Measurements from ENCODE around the gene IMPG1.

DNA sequence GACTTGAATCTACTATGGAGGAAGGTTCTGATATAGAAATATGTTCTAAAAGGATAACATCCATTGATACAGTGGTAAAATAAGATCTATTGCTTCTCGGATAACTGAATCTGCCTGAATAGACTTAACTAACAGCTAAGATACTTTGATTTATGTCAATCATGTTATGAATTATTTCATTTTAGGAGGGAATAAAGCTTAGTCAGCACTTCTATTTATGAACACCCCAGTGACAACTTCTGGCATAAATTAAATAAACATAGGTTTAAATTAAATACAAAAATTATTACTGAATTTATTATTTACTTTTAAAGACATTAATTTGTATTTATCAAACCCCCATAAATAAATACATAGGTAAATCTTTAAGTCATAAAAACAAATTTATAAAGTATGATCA, 69.3 kb downstream of the IMPG1 start:
- TF ChIP-seq, protein P1, sequence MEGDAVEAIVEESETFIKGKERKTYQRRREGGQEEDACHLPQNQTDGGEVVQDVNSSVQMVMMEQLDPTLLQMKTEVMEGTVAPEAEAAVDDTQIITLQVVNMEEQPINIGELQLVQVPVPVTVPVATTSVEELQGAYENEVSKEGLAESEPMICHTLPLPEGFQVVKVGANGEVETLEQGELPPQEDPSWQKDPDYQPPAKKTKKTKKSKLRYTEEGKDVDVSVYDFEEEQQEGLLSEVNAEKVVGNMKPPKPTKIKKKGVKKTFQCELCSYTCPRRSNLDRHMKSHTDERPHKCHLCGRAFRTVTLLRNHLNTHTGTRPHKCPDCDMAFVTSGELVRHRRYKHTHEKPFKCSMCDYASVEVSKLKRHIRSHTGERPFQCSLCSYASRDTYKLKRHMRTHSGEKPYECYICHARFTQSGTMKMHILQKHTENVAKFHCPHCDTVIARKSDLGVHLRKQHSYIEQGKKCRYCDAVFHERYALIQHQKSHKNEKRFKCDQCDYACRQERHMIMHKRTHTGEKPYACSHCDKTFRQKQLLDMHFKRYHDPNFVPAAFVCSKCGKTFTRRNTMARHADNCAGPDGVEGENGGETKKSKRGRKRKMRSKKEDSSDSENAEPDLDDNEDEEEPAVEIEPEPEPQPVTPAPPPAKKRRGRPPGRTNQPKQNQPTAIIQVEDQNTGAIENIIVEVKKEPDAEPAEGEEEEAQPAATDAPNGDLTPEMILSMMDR (IDR thresholded peaks at IDR 0.05), result no peak
- TF ChIP-seq POLR2A (IDR thresholded peaks at IDR 0.05) (no peak), EP300 (IDR thresholded peaks at IDR 0.05) (no peak), POLR2AphosphoS5 (IDR thresholded peaks at IDR 0.05) (no peak)
